Endothelial cell of umbilical vein (primary cell): Measurements from ENCODE around the gene C16orf95.

ENCODE experiments used
- CTCF ChIP-seq, 2 donors: IDR thresholded peaks; 1 replicate in 1 of 2; 2 replicates in 1 of 2; pipeline ENCODE4 v1.5.1; 2011; ENCODE audit warnings: low read length in 2 of 2, mild to moderate bottlenecking in 2 of 2, moderate library complexity in 2 of 2, control low read depth in 1 of 2, inconsistent platforms in 1 of 2, low read depth in 1 of 2; ENCODE audit not compliant: insufficient read depth in 1 of 2; ENCODE audit errors: extremely low read depth in 1 of 2
- EZH2 ChIP-seq: IDR thresholded peaks from 2 replicates; pipeline ENCODE4 v1.6.1; 2012; ENCODE audit warnings: borderline replicate concordance, low read depth, mild to moderate bottlenecking, moderate library complexity, low read length, inconsistent platforms; ENCODE audit not compliant: severe bottlenecking
- FOS ChIP-seq: IDR thresholded peaks from 2 replicates; pipeline ENCODE4 v1.6.1; 2011; ENCODE audit warnings: mild to moderate bottlenecking, low read length, moderate library complexity, borderline replicate concordance; ENCODE audit not compliant: insufficient read depth
- GATA2 ChIP-seq: IDR thresholded peaks from 2 replicates; pipeline ENCODE4 v1.7.0; 2011; ENCODE audit warnings: low read depth, mild to moderate bottlenecking, moderate library complexity, mixed read lengths, low read length; ENCODE audit not compliant: insufficient read length, insufficient read depth
- JUN ChIP-seq: IDR thresholded peaks from 2 replicates; pipeline ENCODE4 v1.6.1; 2011; ENCODE audit warnings: borderline replicate concordance, low read depth; ENCODE audit not compliant: insufficient read length, insufficient read depth
- MAX ChIP-seq: IDR thresholded peaks from 2 replicates; pipeline ENCODE4 v1.6.1; 2011; ENCODE audit not compliant: insufficient read depth, insufficient read length
- MYC ChIP-seq: IDR thresholded peaks from one replicate; pipeline ENCODE4 v1.6.1; 2011; ENCODE audit warnings: mild to moderate bottlenecking, low read depth, low read length
- POLR2A ChIP-seq: IDR thresholded peaks from 2 replicates; pipeline ENCODE4 v1.6.1; 2012; ENCODE audit warnings: low read depth, mild to moderate bottlenecking, control low read depth, low read length
- POLR2AphosphoS5 ChIP-seq: IDR thresholded peaks from 2 replicates; pipeline ENCODE4 v1.6.1; 2012; ENCODE audit warnings: low read depth, mild to moderate bottlenecking, control low read depth, low read length, moderate library complexity; ENCODE audit not compliant: insufficient read depth

GRCh38 chr16:87360862-87361610 lies 43.8 kb upstream of the C16orf95 start:
- TF ChIP-seq POLR2AphosphoS5 (no peak), EZH2 (no peak), CTCF (IDR thresholded peaks at IDR 0.05; ENCODE audit: extremely low read depth in 1 of 2, insufficient read depth in 1 of 2, low read depth in 1 of 2, low read length in 2 of 2) (no peak), POLR2A (no peak), MYC (no peak), FOS (no peak), MAX (no peak), JUN (no peak), GATA2 (no peak)
